HEK293 (cell line): ENCODE results near the gene PLEKHA8.

Source experiments
- CTCF ChIA-PET: fragments of 350-600 bp; formaldehyde crosslinking; extraction: SDS; loops from one replicate; lab custom pipeline; 2021; ENCODE audit warnings: antibody characterized with exemption; lab: Yijun Ruan, JAX
- POLR2A ChIA-PET: fragments of 300-600 bp; formaldehyde crosslinking; extraction: SDS; loops from one replicate; lab custom pipeline; 2020; ENCODE audit warnings: antibody characterized with exemption, inconsistent platforms; lab: Yijun Ruan, JAX
- H3K27ac ChIP-seq: fragments of 200-500 bp; sonication (Bioruptor generic); 2 replicates; pipeline ENCODE4 v1.5.1; 2014; ENCODE audit warnings: low read depth, low read length, control low read depth, inconsistent platforms; ENCODE audit errors: extremely low read depth
- H3K36me3 ChIP-seq, 2 experiments: fragments of 200-500 bp in 1 of 2; sonication (Bioruptor generic) in 1 of 2; 1 replicate in 1 of 2; 2 replicates in 1 of 2; pipeline ENCODE4 v1.5.1; 2014 to 2017; ENCODE audit warnings: inconsistent platforms in 2 of 2, low read length in 2 of 2; ENCODE audit not compliant: control insufficient read depth in 2 of 2, insufficient read depth in 1 of 2
- H3K4me1 ChIP-seq: fragments of 200-500 bp; sonication (Bioruptor generic); 2 replicates; pipeline ENCODE4 v1.5.1; 2014; ENCODE audit warnings: mild to moderate bottlenecking, low read length, inconsistent platforms; ENCODE audit not compliant: control insufficient read depth, insufficient read depth
- H3K4me3 ChIP-seq: 2 replicates; pipeline ENCODE4 v1.5.1; 2011; ENCODE audit warnings: low read depth, mild to moderate bottlenecking, control low read depth, low read length, moderate library complexity
- H3K9me3 ChIP-seq: fragments of 200-500 bp; sonication (Bioruptor generic); 2 replicates; pipeline ENCODE4 v1.5.1; 2014; ENCODE audit warnings: low read depth, low read length, inconsistent platforms; ENCODE audit not compliant: control insufficient read depth, insufficient read depth
- GFI1B ChIP-seq: fragments of 450-650 bp; formaldehyde crosslinking; IDR thresholded peaks from 2 replicates; pipeline ENCODE4 v1.5.1; 2016; ENCODE audit warnings: missing biosample characterization, missing genetic modification characterization
- KLF7 ChIP-seq: fragments of 450-650 bp; formaldehyde crosslinking; IDR thresholded peaks from 2 replicates; pipeline ENCODE4 v1.5.1; 2016; ENCODE audit warnings: missing biosample characterization, missing genetic modification characterization, borderline replicate concordance
- PRDM1 ChIP-seq: fragments of 450-650 bp; formaldehyde crosslinking; IDR thresholded peaks from 2 replicates; pipeline ENCODE4; 2016; ENCODE audit warnings: missing biosample characterization, missing genetic modification characterization
- SETDB1 ChIP-seq: IDR thresholded peaks from one replicate; pipeline ENCODE4 v1.6.1; 2017; ENCODE audit warnings: mild to moderate bottlenecking, low read length, moderate library complexity, mixed read lengths; ENCODE audit not compliant: insufficient read length
- ZBTB48 ChIP-seq: fragments of 450-650 bp; formaldehyde crosslinking; IDR thresholded peaks from 2 replicates; pipeline ENCODE4 v1.5.1; 2016; ENCODE audit warnings: missing biosample characterization, missing genetic modification characterization
- ZNF10 ChIP-seq: fragments of 450-650 bp; formaldehyde crosslinking; IDR thresholded peaks from 2 replicates; pipeline ENCODE4 v1.5.1; 2017; ENCODE audit warnings: missing biosample characterization, missing genetic modification characterization
- ZNF132 ChIP-seq: fragments of 450-650 bp; formaldehyde crosslinking; IDR thresholded peaks from 2 replicates; pipeline ENCODE4 v1.5.1; 2017; ENCODE audit warnings: missing biosample characterization, missing genetic modification characterization, borderline replicate concordance
- ZNF133 ChIP-seq: fragments of 450-650 bp; formaldehyde crosslinking; IDR thresholded peaks from 2 replicates; pipeline ENCODE4 v1.5.1; 2016; ENCODE audit warnings: missing biosample characterization, missing genetic modification characterization
- ZNF174 ChIP-seq: fragments of 450-650 bp; formaldehyde crosslinking; IDR thresholded peaks from 2 replicates; pipeline ENCODE4 v1.5.0; 2017; ENCODE audit warnings: missing biosample characterization, mild to moderate bottlenecking, missing genetic modification characterization
- ZNF2 ChIP-seq: fragments of 450-650 bp; formaldehyde crosslinking; IDR thresholded peaks from 2 replicates; pipeline ENCODE4 v1.5.1; 2016; ENCODE audit warnings: missing biosample characterization, missing genetic modification characterization
- ZNF24 ChIP-seq: fragments of 450-650 bp; formaldehyde crosslinking; IDR thresholded peaks from 2 replicates; pipeline ENCODE4 v1.5.1; 2016; ENCODE audit warnings: missing biosample characterization, missing genetic modification characterization
- ZNF311 ChIP-seq: fragments of 450-650 bp; formaldehyde crosslinking; IDR thresholded peaks from 2 replicates; pipeline ENCODE4 v1.5.1; 2017; ENCODE audit warnings: missing biosample characterization, missing genetic modification characterization, borderline replicate concordance
- ZNF37A ChIP-seq: fragments of 450-650 bp; IDR thresholded peaks from 2 replicates; pipeline ENCODE4 v1.5.1; 2018; ENCODE audit warnings: missing biosample characterization, missing genetic modification characterization
- ZNF416 ChIP-seq: fragments of 450-650 bp; formaldehyde crosslinking; IDR thresholded peaks from 2 replicates; pipeline ENCODE4 v1.5.1; 2016; ENCODE audit warnings: missing biosample characterization, missing genetic modification characterization
- ZNF596 ChIP-seq: fragments of 450-650 bp; IDR thresholded peaks from 2 replicates; pipeline ENCODE4 v1.5.0; 2018; ENCODE audit warnings: missing biosample characterization, mild to moderate bottlenecking, missing genetic modification characterization, moderate library complexity
- ZNF621 ChIP-seq: fragments of 450-650 bp; formaldehyde crosslinking; IDR thresholded peaks from 2 replicates; pipeline ENCODE4 v1.5.1; 2017; ENCODE audit warnings: missing biosample characterization, missing genetic modification characterization
- ZNF660 ChIP-seq: fragments of 450-650 bp; IDR thresholded peaks from 2 replicates; pipeline ENCODE4 v1.5.1; 2018; ENCODE audit warnings: missing biosample characterization, mild to moderate bottlenecking, missing genetic modification characterization
- ZNF707 ChIP-seq: fragments of 450-650 bp; formaldehyde crosslinking; IDR thresholded peaks from 2 replicates; pipeline ENCODE4 v1.5.1; 2016; ENCODE audit warnings: missing biosample characterization, missing genetic modification characterization
- ZNF768 ChIP-seq: fragments of 450-650 bp; formaldehyde crosslinking; IDR thresholded peaks from 2 replicates; pipeline ENCODE4 v1.5.1; 2018; ENCODE audit warnings: missing biosample characterization, mild to moderate bottlenecking, missing genetic modification characterization
- TF ChIP-seq, protein P1 (sequence below): fragments of 450-650 bp; formaldehyde crosslinking; IDR thresholded peaks from 2 replicates; pipeline ENCODE4 v1.5.1; 2016; ENCODE audit warnings: missing biosample characterization, missing genetic modification characterization, borderline replicate concordance

Gene PLEKHA8

DNA sequence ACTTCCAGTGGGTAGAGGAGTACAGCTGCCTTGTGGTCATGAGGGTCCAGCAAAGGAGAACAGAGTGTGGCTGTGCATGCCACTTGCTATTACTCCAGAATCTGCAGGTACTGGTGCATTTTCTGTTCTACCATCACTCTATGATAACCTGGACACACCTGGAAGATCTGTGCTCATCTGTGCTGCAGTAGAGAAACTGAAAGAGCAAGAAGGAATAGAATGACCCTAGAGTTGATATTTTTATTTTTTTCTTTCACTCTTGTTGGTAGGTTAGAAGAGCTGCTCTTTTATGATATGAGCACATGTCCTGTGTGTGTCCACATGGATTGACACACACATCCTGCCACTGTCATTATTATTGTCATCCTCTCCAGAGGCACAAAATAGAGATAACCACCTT is 58.3 kb downstream of the PLEKHA8 start (continued):
- TF ChIP-seq ZNF707 (tag by site-specific recombination) (no peak), ZNF660 (tag by site-specific recombination) (no peak), ZNF133 (tag by site-specific recombination) (no peak), ZNF2 (tag by site-specific recombination) (no peak), ZNF24 (tag by site-specific recombination) (no peak)

DNA sequence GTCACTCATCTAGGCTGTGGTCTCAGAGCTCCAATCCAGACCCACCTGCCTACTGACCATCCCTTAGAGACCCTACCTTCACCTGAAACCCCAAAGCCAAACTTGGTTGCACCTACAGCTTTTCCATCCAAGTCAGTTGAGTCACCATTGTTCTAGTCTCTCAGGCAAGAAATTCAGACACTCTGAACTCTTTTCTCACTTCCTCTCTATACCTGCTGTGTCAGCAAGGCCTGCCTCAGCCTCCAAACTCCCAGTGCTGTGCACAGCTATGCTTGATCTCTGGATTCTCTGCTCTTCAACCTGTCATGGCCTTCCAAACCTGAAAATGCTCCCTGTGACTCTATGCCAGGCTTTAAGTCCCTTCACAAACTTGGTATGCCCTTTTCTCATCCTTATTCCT is 59.2 kb downstream of the PLEKHA8 start:
- Histone ChIP-seq H3K4me3 (no peak overlapping the region), H3K9me3 (no peaks in the 10 kb centered on the region), H3K27ac (no peak overlapping the region), H3K36me3 (peaks cover 0 to 4% of the 10 kb centered on the region in 2 experiments; a peak in 1 of 3 replicates), H3K4me1 (peaks cover 8% of the 10 kb centered on the region; the same call in 1 of the 2 replicates)
- no peak for TF ChIP-seq ZNF174 (tag by site-specific recombination)
- TF ChIP-seq ZNF596 (tag by site-specific recombination): no peak
- no peak for TF ChIP-seq ZNF132 (tag by site-specific recombination)
- TF ChIP-seq, protein P1, sequence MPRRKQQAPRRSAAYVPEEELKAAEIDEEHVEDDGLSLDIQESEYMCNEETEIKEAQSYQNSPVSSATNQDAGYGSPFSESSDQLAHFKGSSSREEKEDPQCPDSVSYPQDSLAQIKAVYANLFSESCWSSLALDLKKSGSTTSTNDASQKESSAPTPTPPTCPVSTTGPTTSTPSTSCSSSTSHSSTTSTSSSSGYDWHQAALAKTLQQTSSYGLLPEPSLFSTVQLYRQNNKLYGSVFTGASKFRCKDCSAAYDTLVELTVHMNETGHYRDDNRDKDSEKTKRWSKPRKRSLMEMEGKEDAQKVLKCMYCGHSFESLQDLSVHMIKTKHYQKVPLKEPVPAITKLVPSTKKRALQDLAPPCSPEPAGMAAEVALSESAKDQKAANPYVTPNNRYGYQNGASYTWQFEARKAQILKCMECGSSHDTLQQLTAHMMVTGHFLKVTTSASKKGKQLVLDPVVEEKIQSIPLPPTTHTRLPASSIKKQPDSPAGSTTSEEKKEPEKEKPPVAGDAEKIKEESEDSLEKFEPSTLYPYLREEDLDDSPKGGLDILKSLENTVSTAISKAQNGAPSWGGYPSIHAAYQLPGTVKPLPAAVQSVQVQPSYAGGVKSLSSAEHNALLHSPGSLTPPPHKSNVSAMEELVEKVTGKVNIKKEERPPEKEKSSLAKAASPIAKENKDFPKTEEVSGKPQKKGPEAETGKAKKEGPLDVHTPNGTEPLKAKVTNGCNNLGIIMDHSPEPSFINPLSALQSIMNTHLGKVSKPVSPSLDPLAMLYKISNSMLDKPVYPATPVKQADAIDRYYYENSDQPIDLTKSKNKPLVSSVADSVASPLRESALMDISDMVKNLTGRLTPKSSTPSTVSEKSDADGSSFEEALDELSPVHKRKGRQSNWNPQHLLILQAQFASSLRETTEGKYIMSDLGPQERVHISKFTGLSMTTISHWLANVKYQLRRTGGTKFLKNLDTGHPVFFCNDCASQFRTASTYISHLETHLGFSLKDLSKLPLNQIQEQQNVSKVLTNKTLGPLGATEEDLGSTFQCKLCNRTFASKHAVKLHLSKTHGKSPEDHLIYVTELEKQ (tag by site-specific recombination): no peak
- no peak for TF ChIP-seq ZNF10 (tag by site-specific recombination)
- no peak for TF ChIP-seq ZNF621 (tag by site-specific recombination)
- TF ChIP-seq SETDB1: no peak
- no peak for TF ChIP-seq PRDM1
- no peak for TF ChIP-seq GFI1B (tag by site-specific recombination)
- no peak for TF ChIP-seq KLF7 (tag by site-specific recombination)
- TF ChIP-seq ZBTB48: no peak
- ChIA-PET CTCF (interaction anchor here (1.0 kb wide), 1 partner anchor 13 kb away, joined by 3 read pairs; no protein-coding TSS in a partner anchor), POLR2A (no interaction called here)

DNA sequence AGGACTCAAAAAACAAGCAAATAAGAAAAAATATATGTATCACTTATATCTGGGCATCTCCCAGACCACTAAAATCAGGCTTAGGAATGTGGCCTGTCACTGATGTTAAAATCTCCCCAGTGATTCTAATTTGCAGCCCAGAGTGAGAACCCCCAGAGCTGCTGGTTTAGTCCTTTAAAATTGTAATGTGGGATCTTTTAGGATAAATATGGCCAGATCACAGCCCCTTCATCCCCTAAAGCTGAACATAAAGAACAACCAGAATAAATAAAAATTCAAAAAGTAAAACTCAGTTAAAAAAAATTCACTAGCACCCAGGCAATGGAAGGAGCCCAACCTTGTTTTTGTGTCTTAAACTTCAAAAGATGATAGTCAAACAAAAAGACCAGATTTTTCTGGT is 60.1 kb downstream of the PLEKHA8 start:
- no peak overlapping the region for H3K27ac ChIP-seq
- H3K4me3 ChIP-seq: no peak overlapping the region
- H3K4me1 ChIP-seq: peaks cover 8% of the 10 kb centered on the region; the same call in 1 of the 2 replicates
- POLR2A ChIA-PET: no interaction called here
- CTCF ChIA-PET: interaction anchor here (1.0 to 1.2 kb wide), 2 partner anchors 14 to 26 kb away, joined by 3 to 5 read pairs; no protein-coding TSS in a partner anchor
- TF ChIP-seq ZNF416 (tag by site-specific recombination): no peak
- no peak for TF ChIP-seq ZNF133 (tag by site-specific recombination)
- no peak for TF ChIP-seq ZNF37A
- TF ChIP-seq ZNF768: no peak
- TF ChIP-seq ZNF311 (tag by site-specific recombination): no peak
- TF ChIP-seq, all 188 proteins: peak for 0
- peaks cover 0 to 4% of the 10 kb centered on the region in 2 experiments; a peak in 1 of 3 replicates for H3K36me3 ChIP-seq
- no peaks in the 10 kb centered on the region for H3K9me3 ChIP-seq
